Right kidney (tissue), 1 donor: Measurements from ENCODE around the gene SYNJ2.
A peak's percentile ranks its signal among the peaks of the same experiment; 100 is the strongest.

Source experiments
- DNase-seq: peaks from one replicate; pipeline ENCODE4 v3.0.0-alpha.2; 2016

The SYNJ2 gene

GRCh38 chr6:157982102-157982562, 469 bp downstream of the SYNJ2 start:
- no peak for DNase-seq

- peak; percentile 30 for DNase-seq
Measured at GRCh38 chr6:157982563-157983405, 1.1 kb downstream of the SYNJ2 start.

DNA sequence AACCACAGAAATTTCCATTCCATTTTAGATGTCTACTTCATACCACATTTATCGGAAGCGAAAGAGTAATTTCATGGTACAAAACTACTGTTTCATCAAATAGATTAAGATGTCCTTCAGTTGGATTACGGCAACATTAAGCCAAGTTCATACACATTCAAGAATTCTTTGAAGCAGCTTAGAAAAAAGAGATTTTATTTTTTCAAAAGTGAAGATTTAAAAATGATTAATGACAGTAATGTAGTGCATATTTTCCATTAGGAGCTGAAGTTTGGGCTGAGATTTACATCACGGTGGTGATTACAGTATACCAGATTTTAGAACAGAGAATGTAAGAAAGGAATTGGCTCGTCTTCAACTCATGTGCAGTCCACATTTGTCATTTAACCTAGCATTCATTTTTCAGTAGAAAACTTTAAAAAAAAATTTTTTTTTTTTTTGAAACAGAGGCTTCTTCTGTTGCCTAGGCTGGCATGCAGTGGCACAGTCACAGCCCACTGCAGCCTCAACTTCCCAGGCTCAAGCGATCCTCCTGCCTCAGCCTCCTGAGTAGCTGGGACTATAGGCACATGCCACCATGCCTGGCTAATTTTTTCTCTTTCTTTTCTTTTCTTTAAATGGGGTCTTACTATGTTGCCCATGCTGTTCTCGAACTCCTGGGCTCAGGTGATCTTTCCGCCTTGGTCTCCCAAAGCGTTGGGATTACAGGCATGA, 1.9 kb downstream of the SYNJ2 start:
- DNase-seq = no peak

DNA sequence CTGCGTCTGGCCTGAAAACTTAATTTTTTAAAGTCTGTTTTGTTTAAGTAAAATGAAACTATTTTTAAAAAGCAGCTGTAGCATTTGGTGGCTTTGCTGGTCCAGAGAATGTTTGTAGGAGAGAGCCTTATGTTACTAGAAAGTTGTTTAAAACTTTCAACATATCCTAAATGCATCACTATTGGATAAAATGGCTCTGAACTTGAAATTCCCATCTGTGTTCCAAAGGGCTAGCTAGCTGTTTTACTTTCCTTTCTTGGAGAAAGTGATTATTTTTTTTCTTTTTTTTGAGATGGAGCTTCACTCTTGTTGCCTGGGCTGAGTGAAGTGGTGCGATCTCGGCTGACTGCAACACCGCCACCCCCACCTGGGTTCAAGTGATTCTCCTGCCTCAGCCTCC, 2.5 kb downstream of the SYNJ2 start:
- no peak for DNase-seq

GRCh38 chr6:157984686-157985225, 3.1 kb downstream of the SYNJ2 start:
- DNase-seq = no peak

DNA sequence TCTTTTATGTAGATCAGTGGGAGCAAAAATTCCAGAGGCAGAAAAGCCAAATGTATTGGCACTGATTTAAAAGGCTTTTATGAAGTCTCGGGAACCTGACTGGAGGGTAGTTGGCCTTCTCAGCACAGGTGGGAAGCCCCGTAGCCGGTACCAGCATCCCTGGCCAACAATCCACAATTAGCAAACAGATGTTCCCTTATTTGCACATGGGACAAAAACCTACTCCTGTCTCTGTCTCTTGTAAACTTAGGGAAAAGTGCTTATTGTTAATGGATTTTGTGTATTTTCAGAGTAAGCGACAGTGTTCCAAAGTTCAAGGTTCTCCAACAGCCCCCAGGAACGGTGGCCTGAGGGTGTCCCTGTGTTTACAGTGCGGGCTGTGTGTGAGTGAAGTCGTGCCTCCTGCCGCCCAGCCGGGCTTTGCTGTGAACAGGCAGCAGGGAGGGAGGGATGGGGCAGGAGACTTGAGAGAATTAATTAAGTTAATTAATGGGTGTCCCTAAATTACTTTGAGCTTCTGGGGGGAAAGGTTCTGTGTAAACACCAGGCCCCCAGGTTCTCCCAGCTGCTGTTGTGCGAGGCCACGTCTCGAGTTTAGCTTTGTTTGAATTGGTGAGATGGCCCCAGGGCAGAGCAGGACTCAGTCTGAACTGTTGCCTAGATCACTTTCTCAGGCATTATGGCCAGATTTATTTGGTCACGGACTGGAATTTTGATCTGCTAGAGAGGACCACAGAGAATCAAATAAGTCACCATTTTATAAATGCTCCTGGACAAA, 3.9 kb downstream of the SYNJ2 start:
- peak; percentile 44 for DNase-seq

DNA sequence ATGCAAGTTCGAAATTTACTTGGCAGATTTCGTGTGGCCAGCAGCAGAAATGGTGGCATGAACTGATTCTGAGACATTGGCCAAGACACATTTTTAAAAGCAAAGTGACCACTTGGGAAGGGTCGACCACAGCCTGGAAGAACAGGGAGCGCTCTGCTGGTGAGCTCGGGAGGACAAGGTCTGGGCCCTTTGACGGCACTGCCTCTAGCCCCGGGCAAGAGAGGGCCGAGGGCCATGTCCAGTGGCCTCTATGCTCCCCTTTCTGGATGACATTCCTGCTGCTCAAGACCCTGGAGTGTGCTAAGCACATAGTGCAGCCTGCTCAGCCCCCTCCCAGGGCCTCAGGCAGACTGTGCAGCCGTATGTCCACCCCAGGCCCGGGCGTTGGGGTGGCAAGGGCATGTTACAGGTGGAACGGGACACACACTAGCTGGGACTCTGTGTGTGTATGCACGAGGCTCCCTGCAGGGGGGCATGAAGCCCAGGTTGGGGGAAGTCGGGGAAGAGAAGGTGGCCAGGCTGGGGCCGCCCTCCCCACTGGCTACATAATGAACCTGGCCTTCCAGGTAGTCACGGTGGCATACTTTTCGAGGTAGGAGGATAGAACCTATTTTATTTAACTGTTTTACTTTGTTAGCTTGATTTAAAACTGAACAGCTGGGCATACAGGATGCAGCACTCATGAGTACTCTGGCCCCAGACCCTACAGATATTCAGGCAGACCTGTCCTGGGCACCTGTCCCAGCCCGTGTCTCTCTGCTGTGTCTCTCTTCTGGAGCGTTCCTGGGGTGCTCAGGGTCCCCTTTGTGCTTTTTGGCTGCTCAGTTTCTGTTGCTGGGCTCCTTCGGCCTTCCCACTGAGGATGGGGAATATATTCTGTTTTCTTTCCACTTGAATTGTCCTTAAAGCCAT, 6.4 kb downstream of the SYNJ2 start:
- DNase-seq = no peak

DNA sequence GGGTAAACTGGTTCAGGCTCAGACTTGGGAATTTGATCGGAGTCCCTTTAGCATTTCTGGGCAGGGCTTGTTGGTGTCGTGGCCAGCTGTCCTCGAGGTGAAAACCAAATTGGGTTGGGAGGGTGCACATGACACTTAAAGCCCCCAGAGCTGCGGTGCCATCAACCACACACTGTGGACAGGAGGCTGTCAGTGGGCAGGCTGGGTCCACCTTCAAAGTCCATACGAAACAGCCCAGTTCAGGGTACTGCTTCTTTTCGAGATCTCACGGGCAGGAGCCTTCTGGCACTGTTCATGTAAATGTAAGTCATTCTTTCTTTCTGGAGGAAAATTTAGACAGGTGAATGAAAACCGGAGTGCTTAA, 7.0 kb downstream of the SYNJ2 start:
- DNase-seq = no peak

GRCh38 chr6:157989541-157990289, 8.1 kb downstream of the SYNJ2 start:
- DNase-seq = no peak

DNA sequence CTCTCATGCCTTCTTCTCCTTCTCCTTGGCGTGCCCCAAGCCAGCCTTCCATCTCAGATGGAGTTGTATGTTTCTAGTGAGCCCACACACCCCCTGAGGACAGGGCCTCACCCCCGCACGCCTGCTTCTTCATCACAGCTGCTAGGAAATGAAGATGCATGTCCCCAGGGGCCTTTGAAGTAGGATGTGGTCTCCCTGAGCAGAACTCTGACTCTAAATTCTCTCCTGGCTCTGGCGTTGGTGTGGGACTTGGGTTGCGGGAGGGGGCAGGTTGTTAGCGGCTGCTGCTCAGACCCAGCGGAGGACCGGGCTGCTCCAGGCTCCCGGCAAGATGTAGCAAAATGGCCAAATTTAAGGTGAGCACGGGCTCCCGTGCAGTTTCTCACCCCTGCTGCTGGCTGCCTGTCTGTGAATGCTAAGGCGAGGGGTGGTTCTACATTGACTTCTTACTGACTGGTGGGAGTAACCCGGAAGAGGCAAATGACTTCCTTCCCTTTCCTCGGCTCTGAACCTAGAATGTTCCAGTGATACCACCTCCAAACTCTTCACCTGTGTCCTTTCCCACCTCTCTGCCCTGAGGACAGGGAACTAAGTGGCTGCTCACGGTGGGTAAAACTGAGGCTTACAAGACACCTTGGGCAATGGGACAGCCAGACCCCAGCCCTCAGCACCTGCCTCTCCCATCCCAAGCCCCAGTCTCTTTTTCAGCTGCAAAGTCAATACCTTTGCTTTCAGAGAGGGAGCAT, 8.8 kb downstream of the SYNJ2 start:
- DNase-seq = no peak

- no peak for DNase-seq
Measured at GRCh38 chr6:157991067-157991432, 9.4 kb downstream of the SYNJ2 start.

GRCh38 chr6:157993076-157993475, 11.4 kb downstream of the SYNJ2 start:
- no peak for DNase-seq

DNA sequence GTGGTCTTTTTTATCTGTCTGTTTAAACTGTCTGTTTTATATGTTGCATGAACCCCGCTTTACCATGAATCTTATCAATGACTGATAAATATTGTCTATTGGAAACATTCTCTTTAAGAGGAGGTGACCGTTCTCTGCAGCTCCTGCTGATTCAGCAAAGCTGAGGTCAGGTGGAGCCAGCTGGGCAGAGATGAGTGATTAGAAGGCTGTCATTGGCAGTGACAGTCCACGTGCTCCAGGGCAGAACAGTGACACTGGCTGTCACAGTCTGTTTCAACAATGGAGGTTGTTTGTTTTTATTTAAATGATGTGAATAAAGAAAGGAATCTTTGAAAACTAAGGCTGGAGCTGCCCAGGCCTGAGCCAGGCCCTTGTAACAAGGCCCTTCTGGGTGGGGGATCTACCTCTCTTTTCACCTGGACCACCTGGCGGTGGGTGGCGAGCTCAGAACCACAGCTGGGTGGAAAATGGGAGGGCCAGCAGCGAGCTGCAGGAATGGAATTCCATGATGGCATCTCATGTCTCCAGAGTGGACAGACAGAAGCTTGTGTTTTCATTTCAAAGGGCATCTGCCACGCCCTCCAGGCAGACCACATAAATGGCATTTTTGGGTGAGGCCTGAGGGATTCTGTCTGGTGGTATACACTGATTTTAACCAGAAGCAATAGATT, 12.6 kb downstream of the SYNJ2 start:
- DNase-seq = no peak

- no peak for DNase-seq
Measured at GRCh38 chr6:157995458-157995857, 13.8 kb downstream of the SYNJ2 start.

DNA sequence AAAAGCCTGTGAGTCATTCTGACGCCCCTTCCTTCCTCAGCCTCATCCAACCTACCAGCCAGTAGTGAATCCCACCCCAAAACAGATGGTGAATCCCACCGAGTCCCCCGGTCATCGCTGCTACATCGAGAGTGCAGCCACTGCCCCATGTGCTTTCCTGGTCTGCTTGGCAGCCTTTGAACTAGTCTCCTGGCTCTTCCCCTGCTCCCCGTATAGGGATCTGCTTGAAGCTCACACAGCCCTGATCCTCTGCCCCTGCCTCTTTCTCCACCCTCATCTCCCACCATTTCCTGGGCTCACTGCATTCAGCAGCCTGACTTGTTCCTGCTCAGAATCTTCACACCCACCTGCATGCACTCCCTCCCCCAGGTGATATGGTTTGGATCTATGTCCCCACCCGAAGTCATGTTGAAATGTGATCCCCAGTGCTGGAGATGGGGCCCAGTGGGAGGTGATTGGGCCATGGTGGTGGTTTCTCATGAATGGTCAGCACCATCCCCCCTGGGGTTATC, 14.6 kb downstream of the SYNJ2 start:
- no peak for DNase-seq

DNA sequence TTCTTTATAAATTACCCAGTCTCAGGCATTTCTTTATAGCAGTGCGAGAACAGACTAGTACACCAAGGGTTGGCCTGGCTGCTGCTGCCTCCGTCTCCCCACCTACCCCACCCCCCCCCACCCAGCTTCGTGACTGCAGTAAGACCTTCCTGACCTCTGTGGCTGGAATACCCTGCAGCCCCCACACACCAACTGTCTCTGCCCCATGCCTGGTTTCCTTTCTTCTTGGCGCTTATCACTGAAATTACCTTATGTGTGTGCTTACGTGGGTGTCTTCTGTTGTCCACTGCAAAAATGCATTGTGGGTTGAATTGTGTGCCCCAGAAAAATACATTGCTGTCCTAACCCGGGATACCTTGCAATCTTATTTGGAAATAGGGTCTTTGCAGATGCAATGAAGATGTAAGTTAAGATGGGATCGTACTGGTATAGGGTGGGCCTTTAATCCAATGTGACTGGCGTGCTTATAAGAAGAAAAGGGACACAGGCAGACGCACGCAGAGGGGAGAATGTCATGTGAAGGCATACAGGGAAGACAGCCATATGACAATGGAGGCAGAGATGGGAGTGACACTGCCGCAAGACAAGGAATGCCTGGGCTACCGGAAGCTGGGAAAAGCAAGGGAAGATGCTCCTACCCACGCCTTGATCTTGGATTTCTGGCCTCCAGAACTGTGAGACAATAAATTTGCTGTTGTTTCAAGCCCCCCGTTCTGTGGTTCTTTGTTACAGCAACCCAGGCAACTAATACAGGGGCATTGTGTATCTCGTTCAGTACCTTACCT, 15.4 kb downstream of the SYNJ2 start:
- DNase-seq = no peak

- DNase-seq = no peak
Measured at GRCh38 chr6:157997893-157998608, 16.4 kb downstream of the SYNJ2 start.

DNA sequence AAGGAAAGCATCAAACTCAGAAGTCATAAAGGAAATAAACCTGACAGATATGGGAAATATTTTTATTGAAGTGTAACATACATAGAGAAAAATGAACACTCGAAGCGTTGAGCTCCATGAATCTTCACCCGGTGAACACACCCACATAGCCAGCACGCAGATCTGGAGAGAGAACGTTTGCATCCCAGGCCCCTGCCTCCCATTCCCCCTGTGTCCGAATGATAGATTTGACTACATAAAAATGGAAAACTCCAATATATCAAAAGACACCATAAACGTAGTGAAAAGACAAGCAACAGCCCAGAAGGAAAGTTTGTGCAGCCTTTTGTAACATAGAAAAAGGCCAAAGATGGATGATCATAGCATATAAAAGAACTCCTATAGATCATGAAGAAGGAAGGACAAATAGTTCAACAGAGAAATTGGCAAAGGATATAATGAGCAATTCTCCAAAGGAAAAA, 17.1 kb downstream of the SYNJ2 start:
- no peak for DNase-seq
